ENCODE results near the gene PDE6C.
A peak's percentile ranks its signal among the peaks of the same experiment; 100 is the strongest.

Gene PDE6C

DNA sequence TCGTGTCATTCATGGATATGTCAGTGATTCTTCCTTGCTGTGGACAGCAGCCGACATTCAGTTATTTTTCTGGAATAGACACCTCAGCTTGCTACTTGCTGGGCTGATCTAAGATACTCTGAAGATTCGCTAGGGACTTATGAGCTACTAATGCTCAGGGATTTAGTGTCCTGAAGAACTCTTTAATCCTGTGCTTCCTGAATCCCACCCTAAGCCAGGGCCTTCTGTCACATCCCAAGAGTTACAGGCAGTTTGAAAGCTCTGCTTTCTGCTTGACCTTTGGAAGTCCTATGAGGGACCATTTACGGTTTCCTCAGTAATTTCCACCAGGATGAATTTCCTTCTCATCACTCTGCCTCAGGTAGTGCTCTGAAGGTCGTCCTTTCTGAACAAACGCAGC lies at the start of gene PDE6C:
Gene PDE6C (plus strand): TSS at position 227 of the 400 bp plus-strand sequence. CDS start 189 bp downstream, outside the sequence.
- no peak within 1 kb of the TSS for H3K4me3 ChIP-seq (ENCODE audit: low read depth, low read length)
- no peak for DNase-seq (ENCODE audit: low read depth)

DNA sequence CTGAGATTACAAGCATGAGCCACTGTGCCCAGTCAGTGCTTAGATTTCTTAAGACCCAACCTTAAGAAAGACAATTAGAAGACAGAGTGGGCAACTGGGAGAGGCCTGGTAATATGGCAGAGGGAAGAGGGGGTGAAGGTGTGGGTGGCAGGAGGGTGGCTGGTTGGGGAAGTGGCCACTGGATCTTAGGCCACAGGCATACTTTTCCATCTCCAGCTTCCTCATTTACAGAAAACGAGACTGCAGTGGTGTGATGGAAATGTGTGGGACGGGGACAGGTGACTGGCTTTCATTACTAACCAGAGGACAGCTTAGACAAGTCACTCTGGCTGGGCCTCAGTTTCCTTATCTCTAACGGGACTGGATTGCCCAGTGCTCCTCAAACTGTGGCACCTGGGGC lies 46.9 kb upstream of the PDE6C start:
- no peak overlapping the region for H3K4me3 ChIP-seq (ENCODE audit: low read depth, low read length)
- DNase-seq (ENCODE audit: low read depth), result no peak

DNA sequence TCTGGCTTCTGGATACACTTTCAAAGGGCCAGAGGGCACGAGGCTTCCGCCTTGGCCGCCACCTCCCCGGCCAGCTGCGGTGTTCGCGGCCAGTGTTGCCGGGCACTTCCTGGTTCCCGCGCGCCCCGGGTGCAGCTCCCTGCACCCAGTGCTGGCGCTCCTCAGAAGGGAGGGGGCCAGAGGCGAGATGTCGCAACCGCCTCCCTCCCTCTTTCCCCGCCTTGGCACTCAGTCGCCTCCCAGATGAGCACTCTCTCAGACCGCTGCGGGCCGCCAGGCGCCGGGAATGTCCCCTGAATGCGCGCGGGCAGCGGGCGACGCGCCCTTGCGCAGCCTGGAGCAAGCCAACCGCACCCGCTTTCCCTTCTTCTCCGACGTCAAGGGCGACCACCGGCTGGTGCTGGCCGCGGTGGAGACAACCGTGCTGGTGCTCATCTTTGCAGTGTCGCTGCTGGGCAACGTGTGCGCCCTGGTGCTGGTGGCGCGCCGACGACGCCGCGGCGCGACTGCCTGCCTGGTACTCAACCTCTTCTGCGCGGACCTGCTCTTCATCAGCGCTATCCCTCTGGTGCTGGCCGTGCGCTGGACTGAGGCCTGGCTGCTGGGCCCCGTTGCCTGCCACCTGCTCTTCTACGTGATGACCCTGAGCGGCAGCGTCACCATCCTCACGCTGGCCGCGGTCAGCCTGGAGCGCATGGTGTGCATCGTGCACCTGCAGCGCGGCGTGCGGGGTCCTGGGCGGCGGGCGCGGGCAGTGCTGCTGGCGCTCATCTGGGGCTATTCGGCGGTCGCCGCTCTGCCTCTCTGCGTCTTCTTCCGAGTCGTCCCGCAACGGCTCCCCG lies 45.7 kb upstream of the PDE6C start, which contains the start of gene FFAR4:
Gene FFAR4 (plus strand): TSS at position 231 of the 842 bp plus-strand sequence. CDS start 56 bp downstream, at position 287.
- DNase-seq (ENCODE audit: low read depth), result no peak
- H3K4me3 ChIP-seq (ENCODE audit: low read depth, low read length), result peak within 1 kb of the TSS; percentile 11

DNA sequence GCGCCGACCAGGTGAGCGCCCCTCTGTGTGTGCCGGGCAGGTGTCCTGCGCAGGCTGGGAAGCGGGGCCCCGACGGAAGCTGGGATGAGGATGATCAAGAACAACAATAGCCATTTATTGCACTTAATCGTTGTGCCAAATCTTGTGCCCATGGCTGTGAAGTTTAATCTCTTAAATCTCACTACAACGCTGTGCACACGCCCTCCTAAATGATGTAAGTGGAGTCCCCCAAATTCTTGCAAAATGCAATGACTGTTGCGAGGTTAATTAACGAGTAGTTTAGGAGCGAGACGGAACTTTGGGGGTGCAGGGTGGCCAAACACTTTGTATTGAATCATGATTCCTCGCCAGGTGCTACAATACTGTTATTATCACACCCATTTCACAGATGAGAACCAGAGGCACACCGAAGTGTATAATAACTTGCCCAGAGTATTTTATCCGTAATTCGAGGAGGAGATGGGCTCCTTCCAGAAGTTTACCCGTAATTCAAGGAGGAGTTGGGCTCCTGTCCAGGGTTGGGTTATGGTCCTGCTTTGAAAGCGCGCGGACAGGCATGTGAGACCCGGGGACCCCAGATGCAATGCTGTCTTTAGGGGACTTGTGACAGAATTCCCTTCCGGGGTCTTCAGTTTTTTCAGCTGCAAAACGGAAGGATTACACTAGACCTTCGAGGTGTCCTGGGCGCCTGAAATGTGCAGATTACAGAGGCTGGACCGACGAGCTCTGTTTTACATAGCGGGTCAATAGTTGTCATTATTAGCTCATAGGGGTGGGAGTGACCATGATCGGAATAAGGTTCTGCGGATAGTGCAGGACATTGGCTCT lies 44.8 kb upstream of the PDE6C start:
- H3K4me3 ChIP-seq (ENCODE audit: low read depth, low read length), result no peak overlapping the region
- no peak for DNase-seq (ENCODE audit: low read depth)

DNA sequence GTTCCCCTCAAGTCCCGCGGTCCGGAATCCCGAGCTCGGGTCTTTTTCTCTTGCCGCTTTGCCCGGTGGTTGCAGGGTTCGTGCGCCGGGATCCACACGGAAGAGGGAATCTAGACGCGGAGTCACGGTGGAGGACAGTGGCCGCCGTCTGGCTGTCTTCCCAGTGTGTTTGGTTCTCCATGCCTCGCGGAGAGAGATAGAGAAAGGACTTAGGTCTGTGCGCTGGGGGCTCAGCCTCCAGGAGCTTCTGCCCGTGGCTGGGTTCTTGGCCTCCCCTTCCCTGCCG lies 44.3 kb upstream of the PDE6C start:
- DNase-seq (ENCODE audit: low read depth), result no peak
- no peak overlapping the region for H3K4me3 ChIP-seq (ENCODE audit: low read depth, low read length)

DNA sequence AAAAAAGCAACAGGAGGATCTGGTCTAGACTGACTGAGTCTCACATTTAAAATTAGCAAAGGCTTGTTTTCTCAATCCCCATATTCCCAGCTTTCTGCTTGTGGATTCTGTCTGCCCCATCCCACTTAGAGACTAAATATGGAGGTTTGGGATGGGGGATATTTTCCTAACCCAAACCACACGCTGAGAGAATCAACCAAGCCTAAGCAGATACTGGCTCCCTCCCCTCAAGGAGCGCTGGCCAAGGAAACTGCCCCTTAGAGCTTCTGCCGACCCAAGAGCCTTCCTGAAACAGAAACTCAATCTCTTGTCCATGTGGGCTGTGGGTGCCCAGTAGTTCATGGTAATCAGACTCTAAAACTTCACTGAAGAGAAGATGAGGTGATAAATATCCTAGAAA lies 42.0 kb upstream of the PDE6C start:
- H3K4me3 ChIP-seq (ENCODE audit: low read depth, low read length), result no peak overlapping the region
- no peak for DNase-seq (ENCODE audit: low read depth)

DNA sequence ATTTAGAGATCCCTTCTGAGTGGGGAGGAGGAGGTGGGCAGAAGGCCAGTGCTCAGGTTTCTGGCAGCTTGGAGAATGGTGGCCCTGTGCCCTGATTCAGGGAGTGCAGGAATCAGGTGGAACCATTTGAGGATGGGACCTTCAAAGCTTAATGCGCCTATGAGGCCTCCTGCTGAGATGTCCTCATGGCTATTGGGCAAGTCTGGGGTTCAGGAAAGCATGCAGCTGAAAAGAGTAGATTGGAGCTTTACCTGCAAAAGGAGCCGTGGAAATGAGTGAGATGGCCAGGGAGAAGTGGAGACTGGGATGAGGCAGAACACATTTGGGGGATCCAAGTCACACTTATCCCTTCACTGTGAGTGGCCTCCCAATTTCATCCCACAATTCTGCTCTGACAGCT lies 39.7 kb upstream of the PDE6C start:
- DNase-seq (ENCODE audit: low read depth), result no peak
- no peak overlapping the region for H3K4me3 ChIP-seq (ENCODE audit: low read depth, low read length)

DNA sequence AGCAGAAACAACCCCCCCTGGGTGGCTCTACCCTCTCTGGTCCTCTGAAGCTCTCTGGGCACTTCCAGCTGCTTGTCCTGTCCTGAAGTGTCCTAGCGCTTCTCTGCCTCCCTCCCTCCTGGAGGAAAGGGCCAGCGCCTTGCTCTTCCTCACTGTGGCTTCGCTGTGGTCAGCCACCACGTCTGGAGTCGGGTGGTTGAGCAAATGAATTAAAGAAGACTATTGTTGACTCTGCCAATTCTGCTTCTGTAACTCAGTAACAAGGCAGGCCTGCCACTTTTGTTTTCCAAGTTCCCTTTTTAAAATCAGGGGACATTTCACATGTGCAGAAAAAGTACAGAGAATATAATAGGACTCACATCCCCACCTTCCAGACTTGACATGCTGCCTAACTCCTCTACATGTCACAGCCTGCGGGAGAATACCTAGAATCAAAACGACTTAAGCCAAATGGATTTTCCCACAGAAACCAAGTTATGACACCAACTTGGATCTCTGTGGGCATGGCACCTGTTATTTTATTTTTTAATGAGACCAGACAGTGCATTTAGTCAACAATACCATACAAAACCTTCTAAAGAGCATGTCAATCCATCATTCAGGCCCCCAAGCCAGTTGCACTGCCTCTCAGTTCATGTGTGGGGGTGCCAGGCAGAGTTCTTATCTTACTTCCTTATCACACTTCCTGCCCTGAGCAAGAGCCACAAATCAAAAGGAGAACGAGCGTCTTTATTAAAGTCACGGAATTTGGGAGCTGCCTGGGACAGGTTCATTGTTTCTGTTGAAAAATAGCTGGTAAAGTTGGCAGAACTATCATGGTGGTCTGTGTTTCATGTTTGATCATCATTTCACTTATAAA lies 39.1 kb upstream of the PDE6C start:
- DNase-seq (ENCODE audit: low read depth), result no peak
- H3K4me3 ChIP-seq (ENCODE audit: low read depth, low read length), result no peak overlapping the region

DNA sequence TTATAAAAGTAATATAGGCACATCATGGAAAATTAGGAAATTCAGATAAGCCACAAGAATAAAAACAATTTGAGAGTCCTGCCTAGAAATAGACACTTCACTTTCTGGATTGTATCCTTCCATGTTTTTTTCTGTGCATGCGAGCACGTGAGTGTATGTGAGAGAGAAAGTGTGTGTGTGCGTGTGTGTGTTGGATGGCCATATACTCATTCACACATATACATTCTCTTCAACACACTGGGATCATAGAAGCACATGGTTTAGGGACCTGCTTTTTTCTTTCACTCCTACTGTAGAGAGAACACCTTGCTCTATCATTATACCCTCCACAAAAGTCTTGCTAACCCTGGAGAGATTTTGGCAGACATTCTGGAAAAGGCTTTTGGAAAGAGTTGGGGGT lies 38.4 kb upstream of the PDE6C start:
- DNase-seq (ENCODE audit: low read depth), result no peak
- H3K4me3 ChIP-seq (ENCODE audit: low read depth, low read length), result no peak overlapping the region

DNA sequence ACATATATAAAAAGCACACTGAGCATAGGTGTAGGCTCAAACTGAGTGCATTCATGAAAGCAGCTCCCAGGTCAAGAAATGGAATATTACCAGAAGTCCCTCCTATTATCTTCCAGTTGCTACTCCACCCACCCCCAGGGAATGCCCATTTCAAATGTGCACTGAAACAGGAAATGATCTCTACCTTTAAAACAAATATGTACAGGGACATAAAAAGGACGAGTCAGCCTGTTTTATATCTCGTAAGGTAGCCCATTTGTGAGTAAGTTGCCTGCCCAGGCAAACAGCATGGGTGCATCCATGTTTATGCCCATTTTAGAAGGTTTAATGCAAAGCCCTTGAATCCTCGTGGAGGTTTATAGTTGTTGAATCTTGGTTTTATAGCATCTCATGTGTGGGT lies 35.4 kb upstream of the PDE6C start:
- no peak overlapping the region for H3K4me3 ChIP-seq (ENCODE audit: low read depth, low read length)
- DNase-seq (ENCODE audit: low read depth), result no peak

DNA sequence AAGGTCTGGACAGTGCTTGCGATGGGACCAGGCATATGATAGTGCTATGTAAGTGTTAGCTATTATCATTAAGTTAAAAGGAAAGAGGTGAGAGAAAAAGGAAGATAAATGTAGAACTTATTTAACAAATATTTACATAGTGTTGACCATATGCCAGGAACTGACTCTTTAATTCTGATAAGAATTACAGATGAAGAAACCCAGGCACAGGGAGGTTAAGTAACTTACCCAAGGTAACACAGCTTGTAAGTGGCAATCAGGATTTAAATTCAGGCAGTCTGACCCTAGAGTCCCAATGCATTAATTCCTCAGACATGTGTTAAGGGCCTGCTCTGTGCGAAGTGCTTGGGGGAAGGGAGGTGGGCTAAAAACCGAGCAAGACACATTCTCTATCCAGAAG lies 34.8 kb upstream of the PDE6C start:
- no peak overlapping the region for H3K4me3 ChIP-seq (ENCODE audit: low read depth, low read length)
- DNase-seq (ENCODE audit: low read depth), result no peak

DNA sequence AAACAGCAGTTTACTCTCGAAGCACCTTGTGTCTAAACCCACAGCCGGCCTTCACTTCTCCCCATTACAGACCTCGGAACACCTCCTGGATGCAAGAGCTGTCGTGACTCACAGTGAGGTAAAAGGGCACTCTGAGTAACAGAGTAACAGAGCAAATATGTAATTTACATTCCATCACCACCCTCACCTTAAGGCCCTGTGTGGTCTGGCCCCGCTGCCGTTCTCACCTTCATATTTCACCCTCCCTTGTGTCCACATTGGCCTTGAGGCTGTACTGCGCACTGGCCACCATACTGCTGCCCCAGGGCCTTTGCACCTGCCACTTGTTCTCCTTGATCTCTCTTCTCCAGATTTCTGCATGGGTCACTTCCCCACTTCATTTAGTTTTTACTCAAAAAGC lies 33.2 kb upstream of the PDE6C start:
- DNase-seq (ENCODE audit: low read depth), result no peak
- no peak overlapping the region for H3K4me3 ChIP-seq (ENCODE audit: low read depth, low read length)

DNA sequence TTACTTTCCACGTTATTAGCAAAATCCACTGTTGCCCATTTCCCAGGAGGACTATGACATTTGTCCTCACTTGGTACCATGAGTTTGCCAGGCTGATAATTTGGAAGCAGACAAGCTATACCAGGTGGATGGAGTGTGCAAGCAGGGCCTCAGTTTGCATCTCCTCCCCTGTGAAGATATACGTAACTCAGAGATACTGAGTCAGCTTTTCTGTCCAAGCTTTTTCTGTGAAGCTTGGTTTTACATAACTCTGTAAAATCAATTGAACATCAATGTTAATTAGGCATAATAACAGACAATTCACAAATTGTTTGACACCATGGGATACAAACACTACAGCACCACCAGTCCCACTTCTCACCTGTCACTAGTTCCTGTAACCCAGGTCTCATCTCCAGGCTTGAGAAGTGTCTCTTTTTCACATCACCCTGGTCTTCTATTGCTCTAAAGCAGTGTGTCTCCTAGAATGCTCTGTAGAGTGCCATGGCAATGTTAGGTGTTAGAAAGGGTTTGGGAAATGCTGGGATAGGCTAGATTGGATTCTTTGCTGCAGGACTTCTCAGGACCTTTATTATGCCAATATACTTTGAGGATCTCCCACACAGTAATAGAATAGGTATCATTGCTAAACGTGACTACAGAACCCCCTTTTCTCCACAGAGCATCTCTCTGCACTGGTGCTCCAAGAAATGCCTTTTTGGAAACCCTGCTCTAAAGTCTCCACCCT lies 32.2 kb upstream of the PDE6C start:
- no peak overlapping the region for H3K4me3 ChIP-seq (ENCODE audit: low read depth, low read length)
- no peak for DNase-seq (ENCODE audit: low read depth)

DNA sequence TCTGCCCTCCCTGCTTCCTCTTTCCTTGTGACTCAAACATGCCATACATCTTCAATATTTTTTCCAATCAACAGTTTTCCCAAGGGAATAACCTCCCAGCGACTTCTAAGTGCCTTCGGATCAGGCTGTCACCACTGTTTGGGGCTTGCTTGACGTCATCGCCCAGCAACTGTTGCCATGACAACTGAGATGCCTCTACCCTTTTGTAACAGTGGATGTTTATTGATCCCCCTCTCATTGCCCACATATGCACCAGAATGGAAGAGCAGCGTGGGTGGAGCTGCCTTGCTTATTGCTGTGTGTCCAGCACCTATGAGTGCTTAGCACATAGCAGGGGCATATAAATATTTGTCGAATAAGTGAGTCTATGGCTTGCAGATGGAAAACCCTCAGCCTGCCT lies 31.5 kb upstream of the PDE6C start:
- no peak for DNase-seq (ENCODE audit: low read depth)
- H3K4me3 ChIP-seq (ENCODE audit: low read depth, low read length), result no peak overlapping the region

DNA sequence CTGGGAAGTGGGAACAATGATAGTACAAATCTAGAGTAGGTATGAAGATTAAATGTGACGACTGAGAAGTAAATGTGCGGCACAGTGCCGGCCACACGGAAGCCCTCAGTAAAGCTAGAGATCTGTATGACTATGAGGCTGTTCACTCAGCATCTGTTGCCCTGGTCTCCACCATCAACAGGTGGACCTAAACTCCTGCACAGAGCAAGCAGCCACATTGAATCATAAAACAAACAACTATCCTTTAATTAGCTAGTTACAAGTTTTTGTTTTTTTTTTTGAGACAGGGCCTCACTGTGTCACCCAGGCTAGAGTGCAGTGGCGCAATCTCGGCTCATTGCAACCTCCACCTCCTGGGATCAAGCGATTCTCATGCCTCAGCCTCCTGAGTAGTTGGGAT lies 27.9 kb upstream of the PDE6C start:
- no peak overlapping the region for H3K4me3 ChIP-seq (ENCODE audit: low read depth, low read length)
- DNase-seq (ENCODE audit: low read depth), result no peak

DNA sequence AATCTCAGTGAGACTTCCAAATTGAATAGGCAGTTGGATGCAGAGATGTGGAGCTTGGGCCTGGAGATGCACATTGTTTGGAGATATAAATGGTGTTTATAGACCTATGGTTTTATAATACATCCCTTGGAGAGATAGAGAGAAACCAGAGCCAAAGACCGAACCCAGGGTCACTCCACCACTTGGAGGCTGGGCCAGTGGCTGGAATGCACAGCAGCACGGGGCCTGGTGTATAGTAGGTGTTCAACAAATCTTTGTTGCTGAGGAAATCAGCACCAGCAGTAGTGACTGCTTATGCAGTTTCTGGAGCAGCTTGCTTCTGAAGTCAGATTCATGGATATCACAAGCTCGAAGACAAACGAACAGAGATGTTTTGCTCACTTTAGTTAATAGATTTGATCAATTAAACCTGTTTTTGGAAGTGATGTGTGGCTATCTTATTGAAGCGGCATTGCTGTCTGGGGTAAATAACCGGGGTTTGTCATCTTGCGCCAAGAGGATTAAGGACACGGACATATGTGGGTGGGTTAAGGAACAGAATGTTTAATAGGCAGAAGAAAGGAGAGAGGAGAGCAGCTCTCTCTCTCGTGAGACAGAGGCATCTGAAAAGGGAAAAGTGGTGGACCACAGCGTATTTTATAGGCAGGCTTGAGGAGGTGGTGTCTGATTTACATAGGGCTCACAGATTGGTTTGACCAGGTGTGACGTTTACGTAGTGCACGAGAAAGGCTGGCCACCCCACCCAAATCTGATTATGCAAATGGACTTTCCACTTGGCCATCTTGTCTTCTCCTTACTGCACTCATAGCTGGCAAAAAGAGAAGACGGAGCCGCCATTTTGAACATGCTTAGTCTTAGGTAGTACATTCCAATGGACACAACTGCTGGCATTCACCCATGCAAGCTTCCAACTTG lies 22.4 kb upstream of the PDE6C start:
- no peak overlapping the region for H3K4me3 ChIP-seq (ENCODE audit: low read depth, low read length)
- DNase-seq (ENCODE audit: low read depth), result no peak

DNA sequence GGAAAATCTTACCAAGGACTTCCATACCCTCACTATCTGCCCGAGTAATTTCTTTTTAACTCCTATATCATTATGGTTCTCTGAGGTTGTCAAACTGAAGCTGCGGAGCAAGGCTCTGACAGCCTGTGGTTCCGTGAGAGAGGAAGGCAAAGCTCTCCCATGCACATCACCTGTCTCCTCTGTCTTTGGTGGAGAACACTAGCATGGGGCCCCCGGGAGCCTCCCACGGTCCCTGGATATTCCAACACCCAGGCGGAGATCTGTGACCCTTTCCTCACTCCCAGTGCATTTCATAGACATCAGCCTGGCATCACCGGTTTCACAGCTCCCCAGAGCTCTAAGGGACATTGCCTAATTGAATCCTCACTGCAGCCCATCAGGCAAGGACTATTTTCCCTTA lies 21.7 kb upstream of the PDE6C start:
- DNase-seq (ENCODE audit: low read depth), result no peak
- H3K4me3 ChIP-seq (ENCODE audit: low read depth, low read length), result no peak overlapping the region

DNA sequence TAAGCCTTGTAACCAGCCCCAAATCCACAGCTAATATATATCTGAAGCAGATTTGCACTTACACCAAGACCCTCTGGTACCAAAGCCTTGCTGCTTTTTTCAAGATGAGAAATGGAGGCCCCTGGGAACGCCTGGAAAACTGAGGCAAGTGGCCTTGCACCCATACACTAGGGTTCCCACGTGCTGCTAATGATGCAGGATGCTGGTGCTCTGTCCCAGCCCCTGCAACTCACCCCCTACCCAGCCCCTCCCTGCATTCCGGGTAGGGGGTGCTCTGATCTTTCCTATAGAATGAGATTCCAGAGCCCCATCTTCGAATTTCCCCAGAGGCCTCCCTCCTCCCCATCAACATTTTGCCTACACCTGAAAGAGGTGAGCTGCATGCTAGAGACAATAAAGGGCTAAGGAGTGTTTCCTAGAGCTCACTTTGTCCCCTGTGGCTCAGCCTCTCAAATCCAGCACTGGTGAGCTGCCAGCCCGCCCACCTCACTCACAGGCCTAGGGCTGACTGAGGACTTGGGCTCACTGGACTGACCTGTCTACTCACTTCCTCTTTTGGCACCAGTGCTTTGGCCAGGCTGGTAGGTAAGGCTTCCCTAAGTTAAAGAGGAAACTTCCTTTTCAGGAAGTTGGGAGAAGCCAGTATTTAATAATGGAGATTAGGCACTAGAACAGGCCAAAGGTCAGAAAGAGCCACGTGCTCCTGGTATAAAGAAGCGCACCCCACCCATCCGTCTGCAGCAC lies 21.1 kb upstream of the PDE6C start:
- DNase-seq (ENCODE audit: low read depth), result no peak
- no peak overlapping the region for H3K4me3 ChIP-seq (ENCODE audit: low read depth, low read length)

Data from skeletal muscle cell (primary cell).